GM21737 (cell line): ENCODE results near the gene SLC12A1.

Experiments
- ATAC-seq: cut with Tn5 transposase; IDR thresholded peaks from one replicate; pipeline ENCODE4 v1.9.1; 2021; ENCODE audit warnings: mild to moderate bottlenecking, moderate library complexity; ENCODE audit not compliant: unreplicated experiment

SLC12A1 gene

DNA sequence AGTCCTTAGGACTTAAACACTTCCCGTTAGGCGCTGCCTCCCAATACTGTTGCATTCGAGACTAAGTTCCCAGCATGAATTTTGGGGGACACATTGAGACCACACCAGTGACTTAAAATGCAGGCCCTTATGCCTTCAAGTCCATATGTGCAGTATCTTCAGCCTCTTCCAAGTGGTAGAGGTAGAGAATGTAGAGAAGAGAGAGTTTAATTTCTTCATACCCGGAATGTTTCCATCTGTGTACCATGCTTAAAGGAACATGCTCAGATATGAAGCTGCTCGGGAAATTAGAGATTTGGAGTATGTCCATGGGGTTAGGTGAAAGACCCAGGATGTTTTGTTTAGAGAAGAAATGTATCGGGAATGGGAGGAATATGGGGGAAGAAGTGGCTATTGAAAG is 137.8 kb downstream of the SLC12A1 start:
- ATAC-seq = no peak

- ATAC-seq = no peak
Measured at GRCh38 chr15:48345516-48345915, 139.4 kb downstream of the SLC12A1 start.

- no peak for ATAC-seq
Measured at GRCh38 chr15:48352474-48353072, 146.5 kb downstream of the SLC12A1 start.
